Spleen (tissue), 11 donors: ENCODE data around the gene ARHGAP11A. TPM values are rescaled to one million over a fixed set of nuclear protein-coding genes. Genes with fewer than 3 reads are reported as not detected.
"Not testable (repeated sequence)": the region's sequence is repeated elsewhere in the genome, so short reads cannot be mapped to it uniquely, and the experiment has no call there.

ENCODE experiments used
- DNase-seq: peaks from one replicate; pipeline ENCODE4 v3.0.0-alpha.2; 2020
- H3K27ac ChIP-seq, 8 donors: fragments of 200-600 bp; sonication (generic) in 7 of 8; 1 replicate in 4 of 8; 2 replicates in 4 of 8; pipeline versions ENCODE4 v1.5.0 to v1.8.0; 2016 to 2021; ENCODE audit warnings: inconsistent platforms in 4 of 8, mild to moderate bottlenecking in 4 of 8, moderate library complexity in 1 of 8
- H3K27me3 ChIP-seq, 7 donors: fragments of 200-600 bp; sonication (generic) in 6 of 7; replicated peaks in 1 of 7; 1 replicate in 4 of 7; 2 replicates in 3 of 7; pipeline versions ENCODE4 v1.5.0 to v1.8.0; 2016 to 2021; ENCODE audit warnings: inconsistent platforms in 3 of 7, mild to moderate bottlenecking in 1 of 7
- H3K36me3 ChIP-seq, 6 donors: fragments of 200-600 bp; sonication (generic) in 5 of 6; 1 replicate in 4 of 6; 2 replicates in 2 of 6; pipeline versions ENCODE4 v1.5.0 to v1.8.0; 2016 to 2021; ENCODE audit warnings: inconsistent platforms in 2 of 6
- H3K4me1 ChIP-seq, 6 donors: fragments of 200-600 bp; sonication (generic) in 5 of 6; 1 replicate in 3 of 6; 2 replicates in 3 of 6; pipeline versions ENCODE4 v1.5.0 to v1.8.0; 2016 to 2021; ENCODE audit warnings: inconsistent platforms in 3 of 6
- H3K4me3 ChIP-seq, 8 donors: fragments of 200-600 bp; sonication (generic) in 7 of 8; 1 replicate in 4 of 8; 2 replicates in 4 of 8; pipeline versions ENCODE4 v1.5.0 to v1.8.0; 2016 to 2021; ENCODE audit warnings: inconsistent platforms in 4 of 8, mild to moderate bottlenecking in 4 of 8, moderate library complexity in 2 of 8
- H3K9me3 ChIP-seq, 8 donors: fragments of 200-600 bp; sonication (generic) in 7 of 8; 1 replicate in 4 of 8; 2 replicates in 4 of 8; pipeline versions ENCODE4 v1.5.0 to v1.8.0; 2016 to 2021; ENCODE audit warnings: inconsistent platforms in 4 of 8
- CTCF ChIP-seq, 11 experiments: fragments of 200-600 bp in 7 of 11; fragments of 450-650 bp in 4 of 11; sonication (generic) in 4 of 11; IDR thresholded peaks in 8 of 11; conservative IDR thresholded peaks in 3 of 11; 1 replicate in 7 of 11; 2 replicates in 4 of 11; pipeline versions ENCODE4 v1.4.0 to v1.8.0; 2016 to 2021; ENCODE audit warnings: antibody characterized with exemption in 11 of 11, inconsistent platforms in 4 of 11, mild to moderate bottlenecking in 1 of 11
- POLR2A ChIP-seq, 3 donors: fragments of 450-650 bp; IDR thresholded peaks; one replicate each; pipeline ENCODE4 v1.5.1; 2017; ENCODE audit warnings: antibody characterized with exemption in 3 of 3, mild to moderate bottlenecking in 1 of 3
- POLR2AphosphoS5 ChIP-seq, 3 donors: sonication (generic); formaldehyde crosslinking; IDR thresholded peaks; one replicate each; pipeline ENCODE4 v1.5.1; 2017; ENCODE audit warnings: antibody characterized with exemption in 3 of 3
- WGBS, 5 donors: extraction: QIAGEN DNeasy Blood & Tissue Kit in 3 of 5; methylation state at CpG; one replicate each; pipeline versions ENCODE4 v1.1.5 to v1.1.7; 2013 to 2018; 5-methylcytosine and 5-hydroxymethylcytosine counted together
- intact Hi-C: fragments of 100-400 bp; cut with DNase I; formaldehyde crosslinking; loops from one replicate; pipeline ENCODE4 v1.15.0; 2023; ENCODE audit warnings: low total_unique reads
- polyA plus RNA-seq, 3 donors: library from polyadenylated mRNA; stranded (reverse); fragments of 200-250 nt; gene quantifications; one replicate each; pipeline ENCODE4 v1.2.1, GENCODE V29; 2013
- total RNA-seq, 7 donors: library from RNA; depleted of rRNA in 3 of 7; stranded (reverse); fragments of >200 nt in 3 of 7; fragmentation: NEBNext Ultra II Directional in 4 of 7; extraction: Animal tissue kit (Norgen Biotek cat#: 25700) in 4 of 7; gene quantifications; one replicate each; pipeline versions ENCODE4 v1.1.0 to v1.2.1, GENCODE V29; 2016 to 2021
- donor health status: healthy with polysubstance abuse.
- donor health status: DM: no; HTN: no; CAD: no; lungs with moderate emphysema.
- donor health status: DM: no; HTN: no; CAD: no.
- donor health status: Bipolar disorder and iron deficiency.
- donor health status: healthy.
- donor health status: DM: no; HTN: no; CAD: no.
- donor health status: DM: yes; HTN: yes; CAD: no.

The ARHGAP11A gene
- total and polyA plus RNA-seq, 10 donors = 1.1 to 9.5 (median 5.6) TPM

GRCh38 chr15:32610719-32611118 is 4.6 kb upstream of the ARHGAP11A start:
- H3K36me3 ChIP-seq, H3K9me3 ChIP-seq, H3K4me3 ChIP-seq, H3K27ac ChIP-seq, DNase-seq, H3K27me3 ChIP-seq, intact Hi-C loops: not testable (repeated sequence)
- H3K4me1 ChIP-seq = peaks cover 0 to 17% (median 2%) of the 10 kb centered on the region in 6 donors
- 3 to 12% (median 6%) methylated on average over 1 to 2 of the region's 3 CpGs for WGBS, 5 donors
- peak in 7 of 11 experiments; percentile 17 to 55 (median 44) for TF ChIP-seq CTCF (IDR thresholded peaks at IDR 0.05 in 8 of 11, conservative IDR thresholded peaks at IDR 0.05 in 3 of 11)

- H3K36me3 ChIP-seq, H3K27me3 ChIP-seq, intact Hi-C loops, H3K9me3 ChIP-seq: not testable (repeated sequence)
- WGBS, 5 donors = 0 to 2% (median 0%) methylated on average over 11 of the region's 16 CpGs; no CpG with 5 or more reads in 1 of the 5 donors
- peak overlapping the region; percentile 39 to 74 (median 58) for H3K4me3 ChIP-seq
- H3K27ac ChIP-seq = peak overlapping the region; percentile 68 to 91 (median 86)
- DNase-seq = peak; percentile 78
- peaks cover 0 to 36% (median 7%) of the 10 kb centered on the region in 6 donors for H3K4me1 ChIP-seq
Observed at GRCh38 chr15:32614712-32615050, 623 bp upstream of the ARHGAP11A start.

- H3K4me1 ChIP-seq = peaks cover 0 to 31% (median 7%) of the 10 kb centered on the region in 6 donors
- H3K27me3 ChIP-seq, DNase-seq, H3K36me3 ChIP-seq, H3K9me3 ChIP-seq, intact Hi-C loops: not testable (repeated sequence)
- H3K4me3 ChIP-seq = peak overlapping the region; percentile 41 to 74 (median 58)
- WGBS, 5 donors = 0 to 1% (median 0%) methylated on average over 14 to 24 of the region's 24 CpGs
- H3K27ac ChIP-seq = peak overlapping the region in 5 of 8 donors; percentile 20 to 91 (median 87)
Observed at GRCh38 chr15:32615871-32616426, 645 bp downstream of the ARHGAP11A start.

- H3K4me1 ChIP-seq = peaks cover 0 to 12% (median 0%) of the 10 kb centered on the region in 6 donors
- H3K36me3 ChIP-seq = peaks cover 0 to 79% (median 8%) of the 10 kb centered on the region in 6 donors
- 76 to 86% (median 81%) methylated on average over 3 of the region's 3 CpGs for WGBS, 5 donors
- H3K27ac ChIP-seq = no peak overlapping the region
- intact Hi-C loops = no loop called here
- TF ChIP-seq CTCF (IDR thresholded peaks at IDR 0.05 in 8 of 11, conservative IDR thresholded peaks at IDR 0.05 in 3 of 11) (no peak), POLR2AphosphoS5 (IDR thresholded peaks at IDR 0.05) (no peak), POLR2A (IDR thresholded peaks at IDR 0.05) (no peak)
- H3K4me3 ChIP-seq = no peak overlapping the region
- no peak for DNase-seq
- peaks cover 0 to 2% (median 0%) of the 10 kb centered on the region in 7 donors for H3K27me3 ChIP-seq
- no peaks in the 10 kb centered on the region for H3K9me3 ChIP-seq
Observed at GRCh38 chr15:32636410-32636809, 21.1 kb downstream of the ARHGAP11A start.

GRCh38 chr15:32636908-32637567 is 21.7 kb downstream of the ARHGAP11A start:
- Histone ChIP-seq H3K4me3 (no peak overlapping the region), H3K9me3 (no peaks in the 10 kb centered on the region), H3K27me3 (peaks cover 0 to 9% (median 0%) of the 10 kb centered on the region in 7 donors), H3K36me3 (peaks cover 0 to 74% (median 8%) of the 10 kb centered on the region in 6 donors), H3K27ac (no peak overlapping the region), H3K4me1 (peaks cover 0 to 12% (median 0%) of the 10 kb centered on the region in 6 donors)
- intact Hi-C loops = no loop called here
- DNase-seq = no peak
- 81 to 86% (median 85%) methylated on average over 8 of the region's 8 CpGs for WGBS, 5 donors
- TF ChIP-seq POLR2AphosphoS5 (IDR thresholded peaks at IDR 0.05) = no peak
- no peak for TF ChIP-seq POLR2A (IDR thresholded peaks at IDR 0.05)
- TF ChIP-seq CTCF (IDR thresholded peaks at IDR 0.05 in 8 of 11, conservative IDR thresholded peaks at IDR 0.05 in 3 of 11) = no peak
